ENCODE measurements around the gene ABHD15.

ABHD15 gene

DNA sequence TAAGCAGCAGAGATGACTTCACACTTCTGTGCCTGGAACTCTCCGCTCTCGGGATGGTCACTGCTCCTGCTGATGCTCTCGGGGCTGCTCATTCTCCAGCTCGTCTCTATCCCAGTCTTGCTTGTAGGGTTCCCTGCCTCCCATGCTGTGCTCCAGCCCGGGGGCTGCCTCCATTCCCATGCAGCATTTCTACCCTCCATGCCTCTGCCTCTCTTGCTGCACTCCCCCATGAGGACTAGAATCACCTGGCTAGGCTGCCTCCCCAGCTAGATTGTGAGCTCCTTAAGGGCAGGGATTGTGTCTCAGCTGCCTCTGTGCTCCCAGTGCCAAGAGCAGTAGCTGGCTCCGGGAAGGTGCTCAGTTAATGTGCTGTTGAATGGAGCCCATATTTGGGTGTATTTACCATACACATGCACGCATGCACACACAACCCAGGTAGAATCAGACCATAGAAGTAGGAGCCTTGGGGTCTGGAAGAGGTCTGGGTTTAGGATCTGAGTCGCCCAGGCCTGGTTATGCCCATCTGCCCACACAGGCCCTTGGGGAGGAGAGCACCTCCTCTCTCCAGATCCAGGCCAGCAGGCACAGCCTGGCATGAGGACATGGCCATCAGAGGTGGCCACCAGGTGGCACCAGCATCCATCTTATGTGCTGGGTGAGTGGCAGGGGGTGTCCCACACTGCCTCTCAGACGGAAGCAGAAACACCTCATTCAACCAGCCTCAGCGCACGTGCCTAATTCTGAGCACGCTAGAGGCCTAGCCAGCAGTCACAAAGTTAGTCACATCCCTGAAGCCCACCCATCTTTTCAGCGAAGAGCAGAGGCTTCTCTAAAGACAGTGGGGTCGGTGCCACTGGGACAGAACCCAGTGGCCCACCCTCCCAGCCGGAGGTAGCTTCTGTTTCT lies 13.3 kb upstream of the ABHD15 start:
- Histone ChIP-seq H3K27me3 (ENCODE audit: insufficient read depth, low read length, poor library complexity) (no peaks in the 10 kb centered on the region), H2BK15ac (replicated peaks; ENCODE audit: low read depth) (no peak overlapping the region), H4K5ac (ENCODE audit: low read length) (no peak overlapping the region), H4K8ac (ENCODE audit: low read depth, low read length) (no peak overlapping the region), H2AK5ac (ENCODE audit: low read length) (no peak overlapping the region), H3K36me3 (ENCODE audit: control insufficient read depth, insufficient read depth, low read length) (peaks cover 3% of the 10 kb centered on the region), H3K9ac (ENCODE audit: low read length) (no peak overlapping the region), H3K23ac (ENCODE audit: low read length) (no peak overlapping the region), H3K4me2 (ENCODE audit: low read length) (no peak overlapping the region), H3K4me1 (ENCODE audit: control insufficient read depth, low read depth, low read length) (peaks cover 7% of the 10 kb centered on the region), H3K56ac (ENCODE audit: low read length) (no peak overlapping the region), H3K4me3 (ENCODE audit: low read length) (no peak overlapping the region), H3K79me1 (ENCODE audit: low read length) (peaks cover 5% of the 10 kb centered on the region), H2BK120ac (ENCODE audit: low read depth, low read length) (no peak overlapping the region), H3K18ac (ENCODE audit: low read length) (no peak overlapping the region), H3K79me2 (ENCODE audit: control insufficient read depth, insufficient read depth, low read length) (no peaks in the 10 kb centered on the region), H3K4ac (ENCODE audit: low read depth, low read length) (no peak overlapping the region), H3K27ac (ENCODE audit: low read depth, low read length) (no peak overlapping the region), H2BK5ac (ENCODE audit: low read length) (no peak overlapping the region)
- WGBS (ENCODE audit: extremely low coverage, insufficient coverage, low lambda C conversion rate): no CpG with 5 or more reads among the region's 15 CpGs
- DNase-seq: peak; percentile 88

- Histone ChIP-seq H4K8ac (ENCODE audit: low read depth, low read length) (no peak overlapping the region), H3K27ac (ENCODE audit: low read depth, low read length) (no peak overlapping the region), H3K79me2 (ENCODE audit: control insufficient read depth, insufficient read depth, low read length) (no peaks in the 10 kb centered on the region), H2AK5ac (ENCODE audit: low read length) (no peak overlapping the region), H2BK5ac (ENCODE audit: low read length) (no peak overlapping the region), H3K4ac (ENCODE audit: low read depth, low read length) (no peak overlapping the region), H3K36me3 (ENCODE audit: control insufficient read depth, insufficient read depth, low read length) (peaks cover 7% of the 10 kb centered on the region), H3K23ac (ENCODE audit: low read length) (no peak overlapping the region), H4K5ac (ENCODE audit: low read length) (no peak overlapping the region), H3K18ac (ENCODE audit: low read length) (no peak overlapping the region), H3K4me2 (ENCODE audit: low read length) (no peak overlapping the region), H3K9ac (ENCODE audit: low read length) (no peak overlapping the region), H3K4me3 (ENCODE audit: low read length) (no peak overlapping the region), H3K79me1 (ENCODE audit: low read length) (peaks cover 1% of the 10 kb centered on the region), H3K4me1 (ENCODE audit: control insufficient read depth, low read depth, low read length) (no peaks in the 10 kb centered on the region), H2BK15ac (replicated peaks; ENCODE audit: low read depth) (no peak overlapping the region), H2BK120ac (ENCODE audit: low read depth, low read length) (no peak overlapping the region), H3K27me3 (ENCODE audit: insufficient read depth, low read length, poor library complexity) (no peaks in the 10 kb centered on the region), H3K56ac (ENCODE audit: low read length) (no peak overlapping the region)
- no CpG with 5 or more reads among the region's 14 CpGs for WGBS (ENCODE audit: extremely low coverage, insufficient coverage, low lambda C conversion rate)
- no peak for DNase-seq
Measured at GRCh38 chr17:29578626-29579485, 12.0 kb upstream of the ABHD15 start.

GRCh38 chr17:29577385-29578211 lies 10.8 kb upstream of the ABHD15 start:
- no peak overlapping the region for H3K4ac ChIP-seq (ENCODE audit: low read depth, low read length)
- H4K8ac ChIP-seq (ENCODE audit: low read depth, low read length): no peak overlapping the region
- no peak overlapping the region for H3K18ac ChIP-seq (ENCODE audit: low read length)
- no peak overlapping the region for H3K27ac ChIP-seq (ENCODE audit: low read depth, low read length)
- H3K4me2 ChIP-seq (ENCODE audit: low read length): no peak overlapping the region
- no peaks in the 10 kb centered on the region for H3K79me2 ChIP-seq (ENCODE audit: control insufficient read depth, insufficient read depth, low read length)
- no peak overlapping the region for H2AK5ac ChIP-seq (ENCODE audit: low read length)
- no peak overlapping the region for H4K5ac ChIP-seq (ENCODE audit: low read length)
- H2BK120ac ChIP-seq (ENCODE audit: low read depth, low read length): no peak overlapping the region
- H3K27me3 ChIP-seq (ENCODE audit: insufficient read depth, low read length, poor library complexity): no peaks in the 10 kb centered on the region
- no CpG with 5 or more reads among the region's 22 CpGs for WGBS (ENCODE audit: extremely low coverage, insufficient coverage, low lambda C conversion rate)
- no peak overlapping the region for H3K4me3 ChIP-seq (ENCODE audit: low read length)
- H3K23ac ChIP-seq (ENCODE audit: low read length): no peak overlapping the region
- no peaks in the 10 kb centered on the region for H3K4me1 ChIP-seq (ENCODE audit: control insufficient read depth, low read depth, low read length)
- DNase-seq: no peak
- no peaks in the 10 kb centered on the region for H3K79me1 ChIP-seq (ENCODE audit: low read length)
- H2BK5ac ChIP-seq (ENCODE audit: low read length): no peak overlapping the region
- peaks cover 7% of the 10 kb centered on the region for H3K36me3 ChIP-seq (ENCODE audit: control insufficient read depth, insufficient read depth, low read length)
- no peak overlapping the region for H3K9ac ChIP-seq (ENCODE audit: low read length)
- H3K56ac ChIP-seq (ENCODE audit: low read length): no peak overlapping the region
- H2BK15ac ChIP-seq (replicated peaks; ENCODE audit: low read depth): no peak overlapping the region

GRCh38 chr17:29577001-29577370 lies 10.1 kb upstream of the ABHD15 start:
- Histone ChIP-seq H4K5ac (ENCODE audit: low read length) (no peak overlapping the region), H3K79me1 (ENCODE audit: low read length) (no peaks in the 10 kb centered on the region), H3K4me3 (ENCODE audit: low read length) (no peak overlapping the region), H3K4me1 (ENCODE audit: control insufficient read depth, low read depth, low read length) (no peaks in the 10 kb centered on the region), H3K56ac (ENCODE audit: low read length) (no peak overlapping the region), H3K9ac (ENCODE audit: low read length) (no peak overlapping the region), H2BK5ac (ENCODE audit: low read length) (no peak overlapping the region), H3K27ac (ENCODE audit: low read depth, low read length) (no peak overlapping the region), H2BK120ac (ENCODE audit: low read depth, low read length) (no peak overlapping the region), H3K36me3 (ENCODE audit: control insufficient read depth, insufficient read depth, low read length) (peaks cover 7% of the 10 kb centered on the region), H3K4me2 (ENCODE audit: low read length) (no peak overlapping the region), H2BK15ac (replicated peaks; ENCODE audit: low read depth) (no peak overlapping the region), H2AK5ac (ENCODE audit: low read length) (no peak overlapping the region), H3K79me2 (ENCODE audit: control insufficient read depth, insufficient read depth, low read length) (no peaks in the 10 kb centered on the region), H3K18ac (ENCODE audit: low read length) (no peak overlapping the region), H3K27me3 (ENCODE audit: insufficient read depth, low read length, poor library complexity) (no peaks in the 10 kb centered on the region), H4K8ac (ENCODE audit: low read depth, low read length) (no peak overlapping the region), H3K23ac (ENCODE audit: low read length) (no peak overlapping the region), H3K4ac (ENCODE audit: low read depth, low read length) (no peak overlapping the region)
- DNase-seq: no peak
- WGBS (ENCODE audit: extremely low coverage, insufficient coverage, low lambda C conversion rate): no CpG with 5 or more reads among the region's 9 CpGs

- no peaks in the 10 kb centered on the region for H3K79me1 ChIP-seq (ENCODE audit: low read length)
- H2AK5ac ChIP-seq (ENCODE audit: low read length): no peak overlapping the region
- H3K56ac ChIP-seq (ENCODE audit: low read length): no peak overlapping the region
- DNase-seq: no peak
- no CpG with 5 or more reads among the region's 37 CpGs for WGBS (ENCODE audit: extremely low coverage, insufficient coverage, low lambda C conversion rate)
- H2BK15ac ChIP-seq (replicated peaks; ENCODE audit: low read depth): no peak overlapping the region
- H3K18ac ChIP-seq (ENCODE audit: low read length): no peak overlapping the region
- no peak overlapping the region for H3K9ac ChIP-seq (ENCODE audit: low read length)
- H3K79me2 ChIP-seq (ENCODE audit: control insufficient read depth, insufficient read depth, low read length): no peaks in the 10 kb centered on the region
- H3K23ac ChIP-seq (ENCODE audit: low read length): no peak overlapping the region
- H3K4me3 ChIP-seq (ENCODE audit: low read length): no peak overlapping the region
- no peak overlapping the region for H4K5ac ChIP-seq (ENCODE audit: low read length)
- no peak overlapping the region for H2BK120ac ChIP-seq (ENCODE audit: low read depth, low read length)
- H3K4me1 ChIP-seq (ENCODE audit: control insufficient read depth, low read depth, low read length): no peaks in the 10 kb centered on the region
- H3K4ac ChIP-seq (ENCODE audit: low read depth, low read length): no peak overlapping the region
- H3K27ac ChIP-seq (ENCODE audit: low read depth, low read length): no peak overlapping the region
- peaks cover 7% of the 10 kb centered on the region for H3K36me3 ChIP-seq (ENCODE audit: control insufficient read depth, insufficient read depth, low read length)
- no peaks in the 10 kb centered on the region for H3K27me3 ChIP-seq (ENCODE audit: insufficient read depth, low read length, poor library complexity)
- H2BK5ac ChIP-seq (ENCODE audit: low read length): no peak overlapping the region
- H4K8ac ChIP-seq (ENCODE audit: low read depth, low read length): no peak overlapping the region
- H3K4me2 ChIP-seq (ENCODE audit: low read length): no peak overlapping the region
Measured at GRCh38 chr17:29576214-29577000, 9.6 kb upstream of the ABHD15 start.
